Muscle layer of colon (tissue), 2 donors: ENCODE results near the gene CDYL.

Experiments
- H3K27ac ChIP-seq: one replicate; pipeline ENCODE4 v1.7.0; 2013; ENCODE audit warnings: low read depth, mild to moderate bottlenecking, low read length, moderate library complexity
- H3K27me3 ChIP-seq, 2 donors: one replicate each; pipeline ENCODE4 v1.7.0; 2013; ENCODE audit warnings: low read length in 2 of 2, mild to moderate bottlenecking in 2 of 2; ENCODE audit not compliant: insufficient read depth in 2 of 2, control insufficient read depth in 1 of 2
- H3K36me3 ChIP-seq: one replicate; pipeline ENCODE4 v1.7.0; 2013; ENCODE audit warnings: mild to moderate bottlenecking, low read length; ENCODE audit not compliant: insufficient read depth
- H3K4me1 ChIP-seq: one replicate; pipeline ENCODE4 v1.7.0; 2013; ENCODE audit warnings: mild to moderate bottlenecking, low read length; ENCODE audit not compliant: insufficient read depth
- H3K4me3 ChIP-seq, 2 donors: one replicate each; pipeline ENCODE4 v1.7.0; 2013; ENCODE audit warnings: low read length in 2 of 2, low read depth in 1 of 2, mild to moderate bottlenecking in 1 of 2, moderate library complexity in 1 of 2
- H3K9ac ChIP-seq: one replicate; pipeline ENCODE4 v1.7.0; 2013; ENCODE audit warnings: low read length
- H3K9me3 ChIP-seq: one replicate; pipeline ENCODE4 v1.7.0; 2013; ENCODE audit warnings: mild to moderate bottlenecking, low read length
- donor health status: abdominal sarcoma.
- donor health status: Adenocarcinoma of cecum.

CDYL gene

GRCh38 chr6:4776131-4776492 is at the start of gene CDYL:
CDYL (plus strand) TSS chr6:4776404; CDS start chr6:4776784, 380 bp downstream.
- Histone ChIP-seq H3K9ac (peak within 1 kb of the TSS; percentile 1), H3K27ac (peak within 1 kb of the TSS; percentile 54), H3K36me3 (no peaks in the 10 kb centered on the region)

GRCh38 chr6:4726645-4727044 is 49.6 kb upstream of the CDYL start:
- Histone ChIP-seq H3K4me3 (no peak overlapping the region), H3K36me3 (no peaks in the 10 kb centered on the region), H3K27me3 (no peaks in the 10 kb centered on the region), H3K9me3 (no peaks in the 10 kb centered on the region), H3K27ac (no peak overlapping the region), H3K9ac (no peak overlapping the region), H3K4me1 (no peaks in the 10 kb centered on the region)

More at GRCh38 chr6:4776131-4776492, at the start of gene CDYL:
- peak within 1 kb of the TSS; percentile 49 to 76 for H3K4me3 ChIP-seq
- H3K4me1 ChIP-seq: peaks cover 19% of the 10 kb centered on the region
- no peaks in the 10 kb centered on the region for H3K9me3 ChIP-seq
- H3K27me3 ChIP-seq: no peaks in the 10 kb centered on the region

GRCh38 chr6:4727217-4727616 is 49.0 kb upstream of the CDYL start:
- Histone ChIP-seq H3K27ac (no peak overlapping the region), H3K9ac (no peak overlapping the region), H3K9me3 (no peaks in the 10 kb centered on the region), H3K4me3 (no peak overlapping the region), H3K4me1 (no peaks in the 10 kb centered on the region), H3K27me3 (no peaks in the 10 kb centered on the region), H3K36me3 (no peaks in the 10 kb centered on the region)

- H3K9ac ChIP-seq: no peak overlapping the region
- no peaks in the 10 kb centered on the region for H3K9me3 ChIP-seq
- peaks cover 2% of the 10 kb centered on the region for H3K4me1 ChIP-seq
- H3K36me3 ChIP-seq: no peaks in the 10 kb centered on the region
- H3K27ac ChIP-seq: no peak overlapping the region
- H3K27me3 ChIP-seq: no peaks in the 10 kb centered on the region
- H3K4me3 ChIP-seq: no peak overlapping the region
Observed at GRCh38 chr6:4727671-4728435, 48.4 kb upstream of the CDYL start.

GRCh38 chr6:4728436-4728769 is 47.8 kb upstream of the CDYL start:
- Histone ChIP-seq H3K4me3 (no peak overlapping the region), H3K9me3 (no peaks in the 10 kb centered on the region), H3K27ac (no peak overlapping the region), H3K4me1 (peaks cover 5% of the 10 kb centered on the region), H3K9ac (no peak overlapping the region), H3K27me3 (no peaks in the 10 kb centered on the region), H3K36me3 (no peaks in the 10 kb centered on the region)

GRCh38 chr6:4728926-4729325 is 47.3 kb upstream of the CDYL start:
- Histone ChIP-seq H3K36me3 (no peaks in the 10 kb centered on the region), H3K9me3 (no peaks in the 10 kb centered on the region), H3K4me3 (no peak overlapping the region), H3K4me1 (peaks cover 5% of the 10 kb centered on the region), H3K27me3 (no peaks in the 10 kb centered on the region), H3K9ac (no peak overlapping the region), H3K27ac (no peak overlapping the region)

GRCh38 chr6:4731996-4732395 is 44.2 kb upstream of the CDYL start:
- no peak overlapping the region for H3K9ac ChIP-seq
- H3K4me1 ChIP-seq: peaks cover 5% of the 10 kb centered on the region
- H3K36me3 ChIP-seq: no peaks in the 10 kb centered on the region
- no peaks in the 10 kb centered on the region for H3K9me3 ChIP-seq
- no peak overlapping the region for H3K27ac ChIP-seq
- H3K4me3 ChIP-seq: no peak overlapping the region
- no peaks in the 10 kb centered on the region for H3K27me3 ChIP-seq

GRCh38 chr6:4732691-4733315 is 43.4 kb upstream of the CDYL start:
- H3K4me3 ChIP-seq: peak overlapping the region in 1 of 2 donors; percentile 49
- H3K27ac ChIP-seq: no peak overlapping the region
- H3K4me1 ChIP-seq: peaks cover 5% of the 10 kb centered on the region
- no peak overlapping the region for H3K9ac ChIP-seq
- H3K9me3 ChIP-seq: no peaks in the 10 kb centered on the region
- H3K36me3 ChIP-seq: no peaks in the 10 kb centered on the region
- H3K27me3 ChIP-seq: no peaks in the 10 kb centered on the region

- Histone ChIP-seq H3K27ac (no peak overlapping the region), H3K9ac (no peak overlapping the region), H3K9me3 (no peaks in the 10 kb centered on the region), H3K4me1 (peaks cover 5% of the 10 kb centered on the region), H3K4me3 (no peak overlapping the region), H3K27me3 (no peaks in the 10 kb centered on the region), H3K36me3 (no peaks in the 10 kb centered on the region)
Observed at GRCh38 chr6:4736371-4736873, 39.8 kb upstream of the CDYL start.

GRCh38 chr6:4740032-4740431 is 36.2 kb upstream of the CDYL start:
- Histone ChIP-seq H3K9me3 (no peaks in the 10 kb centered on the region), H3K27ac (no peak overlapping the region), H3K9ac (no peak overlapping the region), H3K4me1 (no peaks in the 10 kb centered on the region), H3K4me3 (no peak overlapping the region), H3K36me3 (no peaks in the 10 kb centered on the region), H3K27me3 (no peaks in the 10 kb centered on the region)

- no peaks in the 10 kb centered on the region for H3K4me1 ChIP-seq
- no peaks in the 10 kb centered on the region for H3K9me3 ChIP-seq
- no peaks in the 10 kb centered on the region for H3K36me3 ChIP-seq
- H3K4me3 ChIP-seq: no peak overlapping the region
- no peaks in the 10 kb centered on the region for H3K27me3 ChIP-seq
- no peak overlapping the region for H3K27ac ChIP-seq
- no peak overlapping the region for H3K9ac ChIP-seq
Observed at GRCh38 chr6:4743062-4743461, 33.1 kb upstream of the CDYL start.

GRCh38 chr6:4743926-4744325 is 32.3 kb upstream of the CDYL start:
- Histone ChIP-seq H3K9ac (no peak overlapping the region), H3K4me1 (no peaks in the 10 kb centered on the region), H3K27me3 (no peaks in the 10 kb centered on the region), H3K9me3 (no peaks in the 10 kb centered on the region), H3K36me3 (no peaks in the 10 kb centered on the region), H3K4me3 (no peak overlapping the region), H3K27ac (no peak overlapping the region)
